T47D (cell line): Measurements from ENCODE around the gene KAT8.
"Not testable (repeated sequence)": the region's sequence is repeated elsewhere in the genome, so short reads cannot be mapped to it uniquely, and the experiment has no call there.

Experiments
- DNase-seq, 2 experiments: peaks; one replicate each; pipeline versions ENCODE4 v3.0.0 to v3.0.0-alpha.2; 2011 to 2012; ENCODE audit warnings: low read depth in 1 of 2, low spot score in 1 of 2
- JUND ChIP-seq: IDR thresholded peaks from 2 replicates; pipeline ENCODE4 v1.6.1; 2012; ENCODE audit warnings: low read depth
- in situ Hi-C: cut with HindIII; loops from 2 replicates; pipeline ENCODE4 v1.10.0; 2016; ENCODE audit warnings: low sequenced_read_pairs, low pct_unique_long_range_greater_than_20kb

KAT8 gene

DNA sequence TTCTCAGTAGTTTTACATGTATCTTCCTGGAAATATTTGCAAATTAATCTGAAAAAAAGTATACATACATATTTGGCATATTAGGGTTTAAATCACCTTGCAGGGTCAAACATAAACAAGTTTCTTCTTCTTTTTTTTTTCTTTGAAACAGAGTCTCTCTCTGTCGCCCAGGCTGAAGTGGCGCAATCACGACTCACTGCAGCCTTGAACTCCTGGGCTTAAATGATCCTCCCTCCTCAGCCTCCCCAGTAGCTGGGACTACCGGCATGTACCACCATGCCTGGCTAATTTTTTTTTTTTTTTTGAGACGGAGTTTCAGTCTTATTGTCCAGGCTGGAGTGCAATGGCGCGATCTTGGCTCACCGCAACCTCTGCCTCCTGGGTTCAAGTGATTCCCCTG, 49.9 kb downstream of the KAT8 start:
- TF ChIP-seq JUND: no peak
- DNase-seq: no peak
- in situ Hi-C loops: no loop called here

DNA sequence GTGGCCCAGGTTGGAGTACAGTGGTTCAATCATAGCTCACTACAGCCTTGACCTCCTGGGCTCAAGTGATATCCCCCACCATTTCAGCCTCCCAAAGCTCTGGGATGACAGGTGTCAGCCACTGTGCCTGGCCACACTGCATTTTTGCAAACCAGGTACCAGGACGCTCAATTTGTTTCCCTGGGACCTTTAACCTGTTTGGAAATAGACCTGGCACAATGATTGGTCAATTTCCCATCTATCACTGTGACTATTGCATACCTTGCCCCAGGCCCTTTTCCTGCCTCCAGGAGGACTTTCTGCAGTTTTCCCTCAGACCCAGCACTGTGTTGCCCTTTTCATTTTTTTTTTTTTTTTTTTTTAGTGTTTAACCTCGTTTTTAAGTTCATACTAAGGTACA, 51.4 kb downstream of the KAT8 start:
- TF ChIP-seq JUND: no peak
- in situ Hi-C loops: no loop called here

DNA sequence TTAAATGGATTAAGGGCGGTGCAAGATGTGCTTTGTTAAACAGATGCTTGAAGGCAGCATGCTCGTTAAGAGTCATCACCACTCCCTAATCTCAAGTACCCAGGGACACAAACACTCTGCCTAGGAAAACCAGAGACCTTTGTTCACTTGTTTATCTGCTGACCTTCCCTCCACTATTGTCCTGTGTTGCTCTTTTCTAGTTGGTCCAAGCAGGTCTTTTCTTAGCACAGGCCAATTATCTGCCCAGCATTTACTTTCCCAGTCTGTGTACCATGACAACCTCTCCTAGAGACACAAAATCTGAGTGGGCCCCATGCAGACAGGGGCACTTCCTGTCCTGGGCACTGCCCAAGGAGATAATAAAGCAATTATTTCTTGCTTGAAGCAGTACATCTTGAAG, 52.6 kb downstream of the KAT8 start:
- in situ Hi-C loops, DNase-seq: not testable (repeated sequence)

More for the DNA sequence above, 51.4 kb downstream of the KAT8 start:
- DNase-seq: peak in 1 of 2 experiments; percentile 75

DNA sequence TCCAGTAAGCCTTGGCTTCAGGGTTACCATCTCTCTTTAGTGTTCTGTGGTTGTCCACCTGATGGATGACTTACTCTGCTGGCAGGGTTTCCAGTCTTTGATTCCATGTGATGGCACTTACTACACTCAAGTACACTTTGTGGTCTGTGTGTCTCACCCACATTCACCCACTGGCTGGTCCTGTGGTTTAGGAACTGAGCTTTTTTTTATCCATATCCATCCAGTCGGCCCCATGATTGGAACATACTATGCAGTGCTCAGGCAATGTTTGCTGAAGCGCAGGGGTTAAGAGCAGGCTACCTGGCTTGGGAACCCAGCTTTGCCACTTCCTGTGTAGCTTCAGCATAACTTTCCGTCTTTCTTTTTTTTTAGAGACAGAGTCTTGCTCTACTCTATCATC, 59.7 kb downstream of the KAT8 start:
- in situ Hi-C loops: no loop called here
- DNase-seq: no peak
- no peak for TF ChIP-seq JUND

DNA sequence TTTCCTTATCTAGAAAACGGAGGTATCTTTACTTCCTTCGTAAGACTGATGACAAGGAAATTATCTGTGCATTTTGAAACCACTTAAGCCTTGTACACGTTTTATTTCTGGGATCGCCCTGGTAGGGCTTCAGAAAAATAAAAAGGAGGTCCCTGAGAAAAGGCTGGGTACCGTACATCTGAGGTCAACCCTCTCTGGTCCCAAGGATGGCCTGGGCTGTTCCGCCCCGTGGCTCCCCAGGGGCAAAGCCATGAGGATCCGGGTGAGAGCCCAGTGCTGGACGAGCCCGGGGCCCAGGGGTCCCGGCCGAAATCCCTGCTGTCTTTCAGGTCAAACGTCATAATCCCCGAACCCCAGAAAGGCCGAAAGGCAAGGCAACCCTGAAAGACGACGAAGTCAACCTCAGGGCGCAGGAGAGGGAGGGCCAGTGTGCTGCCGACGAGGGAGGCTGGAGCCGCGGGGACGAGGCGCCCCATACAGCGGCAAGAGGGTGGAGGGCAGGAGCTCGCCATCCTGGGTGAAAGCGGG, 61.8 kb downstream of the KAT8 start:
- TF ChIP-seq JUND: no peak
- in situ Hi-C loops: no loop called here
- DNase-seq: no peak

DNA sequence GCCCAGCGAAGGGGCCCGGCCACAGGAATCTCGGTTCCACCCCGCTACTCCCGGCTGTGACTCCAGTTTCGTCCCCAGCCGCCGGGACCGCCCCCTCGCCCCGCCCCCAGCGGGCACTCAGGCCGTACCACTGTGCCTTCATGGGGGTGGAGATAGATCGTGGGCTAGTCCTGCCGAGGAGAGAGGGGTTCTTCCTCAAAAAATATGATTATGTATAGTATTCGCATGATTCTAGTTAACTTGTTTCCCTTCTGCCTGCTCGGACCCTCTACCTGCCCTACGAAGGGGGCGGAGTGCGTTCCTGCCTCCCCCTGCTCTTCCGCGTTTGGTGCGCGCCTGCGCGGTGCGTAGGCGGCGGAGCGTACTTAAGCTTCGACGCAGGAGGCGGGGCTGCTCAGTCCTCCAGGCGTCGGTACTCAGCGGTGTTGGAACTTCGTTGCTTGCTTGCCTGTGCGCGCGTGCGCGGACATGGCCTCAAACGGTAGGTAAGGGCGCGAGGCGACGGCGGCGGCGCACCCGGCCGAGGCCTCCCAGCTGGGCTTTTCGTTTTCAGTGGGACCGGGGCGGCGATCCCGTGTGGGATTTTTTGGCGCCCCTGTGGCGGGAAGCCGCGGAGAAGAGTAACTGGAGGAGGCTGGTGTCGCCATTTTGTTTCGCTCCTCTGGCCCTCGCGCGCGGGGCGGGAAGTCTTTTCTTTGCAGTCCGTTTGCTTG, 62.4 kb downstream of the KAT8 start, which contains the start of gene FUS:
TSS of gene FUS (plus strand) at position 393 of the 713 bp plus-strand sequence. CDS start at position 469, 76 bp downstream.
- peak; percentile 91 to 93 for DNase-seq
- in situ Hi-C loops: no loop called here
- TF ChIP-seq JUND: peak; percentile 57
